Stimulated activated CD8-positive, alpha-beta memory T cell treated with anti-CD3 and anti-CD28 coated beads, Interleukin-7, amount 100 ng/mL, for 4 hours (primary cell): Measurements from ENCODE around the gene ST6GALNAC2.

ENCODE experiments used
- DNase-seq, 2 donors: peaks; one replicate each; pipeline ENCODE4 v3.0.0-alpha.2; 2020; ENCODE audit warnings: low read depth in 2 of 2

The ST6GALNAC2 gene

GRCh38 chr17:76599694-76600460, 14.2 kb upstream of the ST6GALNAC2 start:
- DNase-seq: no peak

- DNase-seq: no peak
These were observed 12.4 kb upstream of the ST6GALNAC2 start for GRCh38 chr17:76598004-76598439.

GRCh38 chr17:76597156-76598003, 11.7 kb upstream of the ST6GALNAC2 start:
- no peak for DNase-seq

GRCh38 chr17:76594690-76595089, 9.0 kb upstream of the ST6GALNAC2 start:
- DNase-seq: no peak

- DNase-seq: no peak
These were observed 8.3 kb upstream of the ST6GALNAC2 start for GRCh38 chr17:76593959-76594358.

GRCh38 chr17:76593384-76593826, 7.7 kb upstream of the ST6GALNAC2 start:
- no peak for DNase-seq

GRCh38 chr17:76588182-76588581, 2.5 kb upstream of the ST6GALNAC2 start:
- no peak for DNase-seq

- no peak for DNase-seq
These were observed 1.3 kb upstream of the ST6GALNAC2 start for GRCh38 chr17:76586741-76587487.

- DNase-seq: no peak
These were observed 519 bp downstream of the ST6GALNAC2 start for GRCh38 chr17:76585033-76585648.

GRCh38 chr17:76584427-76585032, 1.1 kb downstream of the ST6GALNAC2 start:
- DNase-seq: no peak

GRCh38 chr17:76582660-76583059, 3.0 kb downstream of the ST6GALNAC2 start:
- no peak for DNase-seq

GRCh38 chr17:76581515-76581914, 4.1 kb downstream of the ST6GALNAC2 start:
- no peak for DNase-seq

- no peak for DNase-seq
These were observed 6.4 kb downstream of the ST6GALNAC2 start for GRCh38 chr17:76579281-76579680.

- no peak for DNase-seq
These were observed 7.3 kb downstream of the ST6GALNAC2 start for GRCh38 chr17:76578376-76578775.

GRCh38 chr17:76577876-76578275, 7.8 kb downstream of the ST6GALNAC2 start:
- no peak for DNase-seq

- no peak for DNase-seq
These were observed 9.5 kb downstream of the ST6GALNAC2 start for GRCh38 chr17:76576189-76576588.

- no peak for DNase-seq
These were observed 10.1 kb downstream of the ST6GALNAC2 start for GRCh38 chr17:76575570-76575969.

- DNase-seq: no peak
These were observed 11.5 kb downstream of the ST6GALNAC2 start for GRCh38 chr17:76574166-76574565.

GRCh38 chr17:76573096-76573495, 12.6 kb downstream of the ST6GALNAC2 start:
- no peak for DNase-seq

GRCh38 chr17:76572201-76572910, 13.3 kb downstream of the ST6GALNAC2 start:
- no peak for DNase-seq
